Epithelial cell of prostate (primary cell): ENCODE data around the gene CHMP4A.

Experiments used
- DNase-seq: peaks from one replicate; pipeline ENCODE4 v3.0.0-alpha.2; 2011; ENCODE audit warnings: low read depth, low spot score
- H3K27ac ChIP-seq: fragments of 450-650 bp; 2 replicates; pipeline ENCODE4 v1.5.1; 2017; ENCODE audit warnings: mild to moderate bottlenecking

Gene CHMP4A

DNA sequence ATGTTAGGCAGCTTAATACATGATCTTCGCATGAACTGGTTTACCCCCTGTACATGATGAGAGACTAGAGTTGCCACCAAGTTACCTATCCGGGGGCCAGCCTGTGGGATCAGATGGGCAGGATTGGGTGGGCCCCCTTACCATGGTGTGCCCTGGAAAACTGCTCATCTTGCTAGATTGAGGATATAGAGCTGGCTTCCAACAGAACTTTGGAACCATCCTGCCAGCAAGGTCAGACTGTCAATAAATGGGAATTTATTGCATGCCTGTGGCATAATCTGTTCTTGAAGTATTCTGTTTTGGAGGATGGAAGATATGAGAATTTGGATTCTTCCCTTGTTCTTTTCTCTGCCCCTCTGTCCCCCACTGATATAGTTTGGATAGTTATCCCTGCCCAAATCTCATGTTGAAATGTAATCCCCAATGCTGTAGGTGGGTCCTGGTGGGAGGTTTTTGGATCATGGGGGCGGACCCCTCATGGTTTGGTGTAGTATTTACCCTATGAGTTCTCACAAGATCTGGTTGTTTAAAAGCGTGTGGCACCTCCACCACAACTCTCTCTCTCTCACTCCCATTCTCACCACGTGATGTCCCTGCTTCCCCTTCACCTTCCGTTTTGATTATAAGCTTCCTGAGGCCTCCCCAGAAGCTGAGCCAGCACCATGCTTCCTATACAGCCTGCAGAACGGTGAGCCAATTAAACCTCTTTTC, 14.3 kb downstream of the CHMP4A start:
- no peak overlapping the region for H3K27ac ChIP-seq
- no peak for DNase-seq

DNA sequence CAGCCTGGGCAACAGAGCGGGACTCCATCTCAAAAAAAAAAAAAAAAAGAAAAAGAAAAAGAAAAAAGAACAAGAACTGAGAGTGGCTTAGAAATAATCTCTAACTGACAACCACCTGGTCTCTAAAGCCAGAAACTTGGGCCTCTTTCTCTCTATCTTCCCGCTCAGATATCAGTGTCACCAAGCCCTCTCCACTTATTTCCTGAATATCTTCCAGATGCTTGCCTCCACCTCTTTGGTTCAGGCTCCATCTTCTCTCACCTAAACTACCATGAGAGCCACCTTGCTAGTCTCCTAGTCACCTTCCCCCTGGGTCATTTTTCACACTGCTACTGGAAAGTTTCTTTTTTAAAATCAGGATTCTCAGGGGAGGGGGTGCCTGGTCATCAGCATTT, 16.2 kb downstream of the CHMP4A start:
- no peak for DNase-seq
- H3K27ac ChIP-seq: no peak overlapping the region

GRCh38 chr14:24196071-24197055, 16.9 kb downstream of the CHMP4A start:
- DNase-seq: no peak
- H3K27ac ChIP-seq: peak overlapping the region; percentile 80

DNA sequence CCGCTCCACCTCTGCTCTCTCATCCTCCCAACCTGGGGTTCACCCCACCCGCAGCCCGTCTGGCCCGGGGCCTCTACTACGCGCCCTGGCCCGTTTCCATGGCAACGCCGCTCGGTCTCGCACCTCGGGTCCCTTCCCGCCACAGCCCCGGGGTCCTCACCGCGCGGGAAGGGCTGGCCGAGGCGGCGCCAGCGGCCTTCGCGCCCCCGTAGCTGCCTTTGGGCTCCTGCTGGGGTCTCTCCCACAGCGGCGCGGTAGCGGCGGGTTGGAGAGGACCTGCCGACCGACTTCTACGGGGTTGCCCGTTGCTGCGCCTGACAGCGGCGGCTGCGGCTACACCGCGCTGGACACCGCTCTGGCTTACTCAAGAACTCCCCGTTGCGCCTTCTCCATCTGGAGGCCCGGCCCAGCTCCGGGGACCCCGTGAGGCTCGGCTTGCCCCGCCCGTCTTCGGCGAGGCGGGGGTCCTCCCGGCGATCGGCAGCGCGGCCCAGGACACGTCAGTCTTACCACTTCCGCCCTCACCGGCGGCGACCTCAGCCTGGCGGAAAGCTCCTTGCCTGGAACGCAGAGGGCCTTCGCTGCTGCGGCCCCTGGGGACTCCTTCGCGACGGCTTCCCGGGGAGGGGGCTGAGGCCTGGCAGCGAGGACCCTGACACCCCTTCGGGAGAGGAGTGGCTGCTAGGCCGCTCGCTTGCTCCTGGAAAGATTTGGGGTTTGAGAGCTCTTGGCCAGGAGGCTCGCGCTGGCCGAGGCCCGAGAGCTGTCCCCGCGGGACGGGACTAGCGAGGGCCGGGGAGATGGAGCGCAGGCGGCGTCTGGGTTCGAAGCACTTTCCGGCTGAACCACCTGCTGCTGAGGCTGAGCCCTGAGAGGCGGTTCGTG, 17.9 kb downstream of the CHMP4A start, which contains the start of gene TM9SF1:
Gene TM9SF1 (minus strand): TSS at position 256 of the 885 bp plus-strand sequence. CDS start 422 bp downstream, outside the sequence.
- H3K27ac ChIP-seq: peak within 1 kb of the TSS; percentile 80
- DNase-seq: peak; percentile 22

DNA sequence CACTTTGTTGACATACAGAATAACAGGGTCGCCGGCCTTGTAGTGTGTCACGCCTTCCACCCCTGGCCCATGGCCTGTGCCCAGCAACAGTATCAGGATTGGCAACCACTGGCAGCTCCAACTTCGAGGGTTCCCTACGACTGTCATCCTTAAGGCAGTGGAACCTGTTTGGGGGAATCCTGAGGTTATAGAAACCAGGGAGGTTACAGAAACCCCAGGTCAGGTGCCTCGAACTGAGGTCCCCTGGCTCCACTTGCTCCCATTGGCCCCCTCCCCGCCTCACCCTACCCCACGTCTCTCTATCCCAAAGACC, 18.5 kb downstream of the CHMP4A start:
- no peak for DNase-seq
- H3K27ac ChIP-seq: peak overlapping the region; percentile 80

DNA sequence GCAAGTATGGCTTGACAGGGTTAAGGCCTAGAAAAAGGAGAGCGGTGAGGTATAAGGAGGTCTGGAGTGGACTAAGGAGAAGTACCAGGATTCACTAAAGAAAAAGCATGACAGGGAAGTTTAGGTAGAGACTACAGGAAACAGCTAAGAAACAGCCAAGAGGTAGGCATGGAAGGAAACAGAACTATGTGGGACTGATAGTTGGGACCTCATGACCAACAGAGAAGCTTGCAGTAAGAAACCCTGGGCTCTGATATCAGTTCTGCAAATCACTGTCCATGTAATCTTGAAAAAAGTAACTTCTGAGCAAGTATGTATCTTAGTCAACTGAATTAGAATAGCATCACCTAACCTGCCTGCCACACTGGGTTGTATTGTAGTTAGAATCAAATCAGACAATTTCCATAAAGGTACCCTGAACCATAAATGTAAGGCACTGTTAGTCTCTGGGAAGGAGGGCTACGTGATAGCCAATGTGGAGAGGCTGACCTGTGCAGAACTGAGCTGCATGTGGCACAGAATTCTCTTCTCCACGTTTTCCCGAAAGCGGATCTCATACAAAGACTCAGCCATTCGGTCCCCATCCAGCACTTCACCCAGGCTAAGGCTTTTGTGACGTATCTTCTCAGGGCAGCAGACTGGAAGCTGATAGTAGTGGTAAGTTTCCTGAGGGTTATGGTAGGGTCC, 19.0 kb downstream of the CHMP4A start:
- H3K27ac ChIP-seq: no peak overlapping the region
- no peak for DNase-seq

GRCh38 chr14:24192933-24193332, 20.4 kb downstream of the CHMP4A start:
- no peak overlapping the region for H3K27ac ChIP-seq
- DNase-seq: no peak

DNA sequence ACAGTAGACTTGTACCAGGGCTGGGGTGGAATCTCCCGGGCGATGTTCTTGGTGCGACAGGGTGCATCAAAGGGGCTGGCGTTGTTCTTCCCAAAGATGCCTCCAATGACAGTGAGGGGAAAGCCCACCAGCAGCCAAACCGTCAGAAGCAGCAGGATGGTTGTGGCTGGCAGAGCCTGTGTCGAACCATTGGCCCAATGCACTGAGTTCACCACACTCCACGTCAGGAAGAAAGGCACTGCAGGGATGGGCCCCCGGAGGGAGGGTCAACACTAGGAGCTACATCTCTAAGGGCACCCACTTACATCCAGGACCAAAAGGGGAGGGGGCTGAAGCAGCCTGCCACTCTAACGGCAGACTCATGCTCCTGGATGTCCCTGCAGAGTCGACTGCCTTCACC, 22.9 kb downstream of the CHMP4A start:
- H3K27ac ChIP-seq: no peak overlapping the region
- DNase-seq: no peak

GRCh38 chr14:24189460-24189859, 23.8 kb downstream of the CHMP4A start:
- H3K27ac ChIP-seq: peak overlapping the region; percentile 52
- DNase-seq: no peak

- no peak for DNase-seq
- peak overlapping the region; percentile 52 for H3K27ac ChIP-seq
Measured at GRCh38 chr14:24189059-24189375, 24.3 kb downstream of the CHMP4A start.

DNA sequence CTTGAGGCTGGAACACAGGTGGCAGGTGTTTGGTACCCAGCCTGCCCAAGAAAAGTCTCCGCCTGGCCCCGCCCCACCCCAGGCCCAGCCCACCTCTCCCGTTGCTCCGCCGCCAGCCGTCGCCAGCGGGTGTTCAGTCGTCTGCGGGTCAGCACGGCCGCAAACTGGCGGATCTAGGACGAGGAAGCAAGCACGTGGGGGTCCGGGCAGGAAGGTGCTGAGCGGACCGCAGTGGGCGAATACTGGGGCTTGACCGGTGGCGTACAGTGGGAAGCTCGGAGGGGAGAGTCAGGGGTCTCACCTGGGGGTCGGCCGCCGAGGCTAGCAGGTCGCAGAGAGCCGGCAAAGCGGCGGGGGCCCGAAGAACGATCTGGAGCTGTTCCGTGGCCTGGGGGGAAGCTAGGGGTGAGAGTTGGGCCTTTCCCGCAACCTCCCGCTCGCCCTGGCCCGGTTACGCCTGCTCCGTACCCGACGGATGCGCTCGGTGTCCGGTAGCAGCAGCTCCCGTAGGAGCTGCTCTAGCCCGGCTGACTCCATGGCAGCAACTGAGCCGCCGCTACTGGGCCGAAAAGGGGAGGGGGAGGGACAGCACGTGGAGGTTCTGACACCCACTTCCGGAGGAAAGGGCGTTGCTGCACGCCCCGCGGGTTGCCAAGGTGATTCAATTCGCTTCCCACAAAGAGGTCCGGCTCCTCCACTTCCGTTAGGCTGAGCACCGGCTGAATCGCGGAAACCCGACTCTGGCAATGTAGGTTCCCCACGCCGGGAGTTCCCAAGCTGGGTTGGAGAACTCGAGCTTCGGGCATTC, 24.8 kb downstream of the CHMP4A start, which contains the start of gene IPO4:
Gene IPO4 (minus strand): TSS at position 566 of the 808 bp plus-strand sequence. CDS start 29 bp downstream, at position 537.
- peak within 1 kb of the TSS; percentile 52 for H3K27ac ChIP-seq
- DNase-seq: peak; percentile 91

GRCh38 chr14:24187539-24187915, 25.8 kb downstream of the CHMP4A start:
- no peak for DNase-seq
- no peak overlapping the region for H3K27ac ChIP-seq

GRCh38 chr14:24186831-24187538, 26.3 kb downstream of the CHMP4A start:
- H3K27ac ChIP-seq: no peak overlapping the region
- no peak for DNase-seq

GRCh38 chr14:24185741-24186140, 27.5 kb downstream of the CHMP4A start:
- DNase-seq: no peak
- H3K27ac ChIP-seq: no peak overlapping the region

DNA sequence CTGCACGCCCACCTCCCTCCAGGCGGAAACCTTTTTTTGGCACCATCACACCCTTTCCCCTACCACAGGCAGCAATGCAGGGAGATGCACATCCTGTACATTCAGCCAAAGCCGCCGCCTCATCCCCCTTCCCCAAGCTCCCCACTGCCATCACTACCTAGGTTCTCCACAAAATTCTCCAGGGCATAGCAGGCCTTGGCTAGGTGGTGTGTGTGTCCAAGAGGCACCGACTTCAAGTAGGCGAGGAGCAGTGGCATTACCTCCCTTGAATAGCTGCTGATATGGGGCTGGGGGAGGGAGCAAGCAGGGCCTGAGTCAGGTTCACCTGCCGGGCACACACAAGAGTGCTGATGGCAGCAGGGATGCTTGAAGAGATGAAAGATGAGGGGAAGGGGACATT, 28.3 kb downstream of the CHMP4A start:
- no peak for DNase-seq
- no peak overlapping the region for H3K27ac ChIP-seq

GRCh38 chr14:24184104-24184970, 29.0 kb downstream of the CHMP4A start:
- H3K27ac ChIP-seq: no peak overlapping the region
- DNase-seq: no peak

- DNase-seq: no peak
- no peak overlapping the region for H3K27ac ChIP-seq
Measured at GRCh38 chr14:24183014-24183481, 30.2 kb downstream of the CHMP4A start.
